NCI-H345 treated with DMSO at 0.1 percent for 48 hours (cell line): ENCODE data around the gene AMACR.
A peak's percentile ranks its signal among the peaks of the same experiment; 100 is the strongest.
"Not testable (repeated sequence)": the region's sequence is repeated elsewhere in the genome, so short reads cannot be mapped to it uniquely, and the experiment has no call there.

Experiments used
- DNase-seq: peaks from one replicate; lab custom pipeline; 2025; ENCODE audit not compliant: unreplicated experiment; lab: John Stamatoyannopoulos, UW

The AMACR gene

DNA sequence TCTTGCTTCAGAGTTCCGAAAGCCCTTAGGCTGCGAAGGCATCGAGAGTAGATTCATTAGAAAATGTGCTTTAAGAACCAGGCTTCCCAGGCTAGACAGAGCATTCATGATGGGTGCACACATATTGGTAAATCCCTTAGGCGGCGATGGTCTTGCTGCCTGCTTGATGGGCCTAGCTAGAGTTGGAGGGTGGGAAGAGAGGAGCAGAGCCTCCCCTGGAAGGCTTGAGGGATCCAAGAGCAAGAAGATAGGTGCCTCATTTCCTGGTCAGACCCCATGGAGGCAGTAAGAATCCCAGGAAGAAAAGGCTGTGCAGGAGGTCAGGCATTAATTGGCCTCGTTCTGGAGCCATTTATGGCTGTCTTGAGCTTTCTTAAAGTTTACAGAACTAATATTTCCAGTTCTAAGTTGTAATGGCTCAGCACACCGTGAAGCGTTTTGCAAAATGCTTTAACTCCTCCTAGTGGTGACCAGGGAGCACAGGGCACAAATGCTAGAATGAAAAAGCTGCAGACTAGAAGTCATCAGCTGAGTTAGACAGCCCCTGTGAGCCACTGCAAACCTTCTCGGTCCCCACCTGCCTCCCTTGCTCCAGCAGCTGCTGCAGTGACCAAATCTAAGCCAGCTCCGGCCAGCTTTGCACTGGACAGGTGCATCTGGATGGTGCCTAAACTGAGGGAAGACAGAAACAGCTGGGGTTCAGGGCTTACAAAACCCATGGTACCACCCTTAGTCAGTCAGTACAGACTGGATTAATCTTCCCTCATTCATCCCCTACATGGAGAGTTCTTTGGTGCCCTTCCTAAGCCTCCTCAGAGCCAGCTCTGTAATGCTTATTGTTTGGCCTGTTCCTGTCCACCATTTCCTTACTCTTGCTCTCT lies 38.0 kb downstream of the AMACR start:
- peak; percentile 57 for DNase-seq

DNA sequence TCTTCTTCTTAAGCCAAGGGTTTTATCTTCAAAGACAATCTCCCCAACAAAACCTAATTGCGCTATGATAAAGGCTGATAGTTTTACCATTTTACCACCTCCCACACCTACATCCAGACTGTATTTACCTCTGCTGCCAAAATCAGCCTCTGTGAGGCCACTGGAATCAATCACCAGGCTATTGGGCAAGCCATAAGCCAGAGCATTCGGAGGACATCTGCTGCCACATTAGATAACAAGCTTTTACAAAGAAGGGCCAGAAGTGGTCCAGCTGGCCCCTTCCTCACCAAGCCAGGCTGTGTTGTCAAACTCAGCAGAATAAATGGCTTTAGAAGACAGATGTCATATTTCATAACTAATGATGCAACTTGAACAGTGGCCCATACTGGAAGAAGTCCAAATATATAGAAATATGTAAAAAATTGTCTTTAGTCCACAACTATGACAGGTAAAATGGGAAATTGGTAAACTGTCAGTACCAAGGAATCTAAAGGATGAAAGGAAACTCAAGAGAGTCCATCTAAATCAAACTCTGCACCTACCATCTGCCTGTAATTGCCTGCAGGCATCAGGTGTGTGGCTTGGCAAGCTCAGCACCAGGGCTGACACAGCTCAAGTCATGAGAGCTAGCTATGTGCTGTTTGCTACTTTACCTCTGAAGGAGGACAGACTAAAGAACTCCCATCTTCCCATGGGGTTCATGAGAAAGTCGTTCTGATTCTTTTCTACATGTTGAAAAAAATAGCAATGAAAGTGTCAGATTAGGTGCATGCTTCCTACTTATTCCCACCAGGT lies 39.4 kb downstream of the AMACR start:
- DNase-seq, result peak; percentile 26

DNA sequence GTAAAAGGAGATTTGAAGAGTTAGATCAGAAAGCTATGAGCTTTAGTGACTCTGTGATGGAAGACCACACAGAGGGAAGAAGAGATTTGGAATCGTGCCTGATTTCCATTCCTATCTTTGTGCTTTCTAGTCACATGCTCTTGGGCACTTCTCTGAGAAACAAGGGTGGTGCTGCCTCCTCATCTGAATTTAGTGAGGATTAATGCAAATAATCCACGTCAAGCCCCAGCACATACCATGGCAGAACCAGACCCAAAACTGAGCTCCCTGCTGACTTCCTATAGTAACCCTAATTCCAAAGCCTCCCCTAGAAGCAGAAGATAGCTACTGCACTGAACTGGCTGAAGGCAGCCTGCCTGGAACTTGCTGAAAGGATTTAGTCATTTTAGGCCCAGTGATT lies 41.0 kb downstream of the AMACR start:
- no peak for DNase-seq

DNA sequence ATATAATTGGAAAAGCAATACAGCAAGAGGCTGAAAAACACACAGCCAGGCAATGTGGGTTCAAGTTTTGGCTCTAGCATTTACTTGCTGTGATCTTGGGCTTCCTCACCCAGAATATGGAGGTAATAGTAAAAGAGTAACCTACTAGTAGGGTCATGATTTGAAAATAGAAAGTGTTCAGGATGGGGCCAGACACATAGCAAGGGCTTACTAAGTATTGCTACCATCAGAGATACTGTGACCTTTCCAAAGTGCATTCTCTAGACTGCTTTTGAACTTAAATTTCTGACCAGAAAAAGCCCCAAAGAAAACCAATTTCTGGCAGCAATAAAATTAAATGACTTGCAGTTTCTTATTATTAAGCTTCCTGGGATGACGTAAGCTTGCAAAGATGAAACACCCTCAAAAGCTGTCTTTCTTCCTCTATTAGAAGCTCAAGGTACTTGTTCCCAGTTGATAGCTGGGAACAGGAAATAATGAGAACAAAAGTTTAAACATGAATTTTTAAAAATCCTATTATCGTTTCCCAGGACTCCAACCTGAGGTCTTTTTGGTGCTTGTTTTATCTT lies 43.6 kb downstream of the AMACR start:
- DNase-seq, result no peak

DNA sequence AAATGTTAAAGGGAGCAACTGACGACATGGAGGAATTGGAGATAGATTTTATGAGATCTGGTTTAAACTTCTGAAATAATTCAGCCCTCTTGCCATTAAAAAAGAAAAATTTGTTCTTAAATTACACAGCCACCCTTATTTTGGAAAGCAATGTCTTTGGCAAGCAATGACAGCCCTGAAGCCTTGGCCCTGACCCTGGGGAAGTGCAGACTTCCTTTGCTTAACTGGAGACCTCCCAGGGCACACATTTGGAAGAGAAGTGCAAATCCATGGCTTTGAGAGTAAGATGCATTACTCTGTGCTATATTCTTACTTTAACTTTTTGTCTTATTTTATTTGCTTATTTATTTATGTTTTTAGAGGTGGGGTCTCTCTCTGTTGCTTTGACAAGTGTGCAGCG lies 49.7 kb downstream of the AMACR start:
- no peak for DNase-seq

DNA sequence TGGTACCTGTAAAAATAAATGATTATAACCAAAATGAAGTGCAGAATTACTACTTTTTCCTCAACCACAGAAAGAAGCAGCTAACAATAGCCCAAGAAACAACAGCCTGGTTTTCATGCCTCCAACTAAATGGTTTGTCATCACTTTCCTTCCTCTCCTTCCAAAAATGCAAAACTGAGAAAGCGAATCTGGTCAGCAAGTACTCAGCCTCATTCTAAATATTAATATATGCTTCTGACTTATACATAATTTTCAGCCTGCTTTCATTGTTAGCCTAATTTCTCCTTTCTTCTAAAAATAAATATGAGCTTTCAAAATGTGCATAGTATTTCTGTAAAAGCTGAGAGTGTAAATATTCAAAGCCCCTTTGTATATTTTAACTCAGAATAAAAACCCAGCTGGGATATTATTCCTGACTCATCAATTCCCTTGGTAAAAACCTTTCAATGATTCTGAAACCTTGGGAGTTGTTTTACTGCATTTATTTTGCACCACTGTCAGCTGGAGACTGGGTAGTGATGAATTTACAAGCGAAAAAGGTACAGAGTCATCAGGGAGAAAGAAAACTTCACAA lies 50.2 kb downstream of the AMACR start:
- no peak for DNase-seq

DNA sequence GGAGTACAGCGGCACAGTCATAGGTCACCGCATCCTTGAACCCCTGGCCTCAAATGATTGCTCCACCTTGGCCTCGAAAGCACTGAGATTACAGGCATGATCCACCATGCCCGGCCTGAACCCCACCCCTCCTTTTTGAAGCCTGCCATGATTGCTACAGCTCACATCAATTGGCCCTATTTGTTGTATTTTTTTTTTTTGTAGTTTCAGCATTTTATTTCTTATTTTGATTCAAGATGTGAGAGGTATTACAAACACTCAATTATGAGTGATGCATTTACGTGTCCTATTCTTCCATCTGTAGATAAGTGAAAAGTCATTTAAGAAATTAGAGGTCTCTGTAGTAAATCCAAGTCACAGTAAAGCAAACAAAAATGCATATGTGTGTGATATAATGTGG lies 55.7 kb downstream of the AMACR start:
- DNase-seq, result not testable (repeated sequence)

DNA sequence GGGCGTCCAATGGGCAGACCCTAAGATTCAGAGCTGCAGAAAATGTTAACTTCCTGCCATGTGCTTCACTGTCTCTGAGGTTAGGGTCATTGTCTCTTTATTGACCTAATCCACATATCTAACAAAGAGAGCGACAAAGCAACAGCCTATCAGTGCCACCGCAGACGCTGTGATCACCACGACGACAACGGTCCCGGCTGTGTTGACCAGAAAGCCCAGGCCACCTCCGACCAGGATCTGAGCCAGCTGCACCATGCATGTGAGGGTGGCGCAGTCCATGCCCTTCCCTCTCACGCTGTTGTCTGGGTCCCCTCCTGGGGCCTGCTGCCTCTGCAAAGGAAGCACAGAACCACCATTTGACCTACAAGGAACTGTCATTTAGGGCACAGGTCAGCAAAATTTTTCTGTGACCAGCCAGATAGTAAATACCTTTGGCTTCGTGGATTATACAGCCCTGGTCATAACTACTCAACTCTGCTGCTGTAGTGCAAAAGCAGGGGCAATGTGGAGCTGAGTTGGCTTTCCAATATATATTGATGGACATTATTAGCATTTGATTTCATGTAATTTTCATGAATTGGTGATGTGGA lies 63.2 kb downstream of the AMACR start:
- DNase-seq, result no peak

DNA sequence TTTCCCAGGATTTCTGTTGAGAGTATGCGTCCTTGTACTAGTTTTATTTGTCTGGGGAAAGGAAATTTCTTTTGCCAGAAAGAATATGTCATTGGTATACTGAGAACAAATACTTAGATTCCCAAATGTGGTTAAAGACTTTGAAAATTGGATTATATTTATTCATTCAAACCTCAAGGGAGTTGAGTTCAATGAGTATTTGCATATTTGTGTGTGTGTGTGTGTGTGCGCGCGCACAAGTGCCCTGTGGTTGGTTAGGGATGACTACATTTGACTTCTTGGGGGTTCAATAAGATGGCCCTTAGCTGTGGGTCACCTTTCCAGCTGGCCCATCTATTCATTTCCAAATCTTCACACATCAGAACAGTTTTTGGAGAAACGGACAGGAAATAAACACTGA lies 66.8 kb downstream of the AMACR start:
- DNase-seq, result no peak

DNA sequence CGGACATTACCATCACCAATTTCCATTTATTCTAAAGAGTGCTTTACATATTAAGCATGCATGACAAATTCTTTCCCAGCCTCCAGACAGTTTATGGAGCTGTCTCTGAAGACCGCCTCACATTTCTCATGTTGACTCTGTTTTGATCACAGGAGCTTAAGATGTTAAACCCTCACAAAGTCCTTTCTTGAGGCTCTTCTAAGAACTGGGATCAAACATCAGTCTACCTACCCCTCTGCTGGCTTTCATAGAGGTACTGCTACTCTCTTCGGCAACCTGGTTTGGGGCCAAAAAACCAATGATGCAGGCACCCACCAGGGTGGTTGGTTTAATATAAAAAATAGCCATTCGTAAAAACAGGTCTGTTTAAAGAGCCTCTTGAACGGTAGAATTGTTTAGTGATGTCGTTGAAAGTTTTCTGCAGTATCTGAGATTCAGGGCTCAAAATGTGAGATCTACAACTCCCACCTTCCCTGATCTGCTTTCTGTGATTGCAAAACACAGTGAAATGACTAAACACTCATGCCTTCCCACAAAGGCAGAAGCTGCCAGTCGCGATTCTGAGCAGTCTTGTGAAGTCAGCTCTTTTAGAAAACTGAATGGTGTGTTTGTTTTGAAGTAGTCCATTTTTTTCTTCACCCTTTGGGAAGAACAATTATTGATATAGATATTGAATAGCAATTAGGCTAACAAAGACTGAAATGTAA lies 68.1 kb downstream of the AMACR start:
- peak; percentile 51 for DNase-seq

DNA sequence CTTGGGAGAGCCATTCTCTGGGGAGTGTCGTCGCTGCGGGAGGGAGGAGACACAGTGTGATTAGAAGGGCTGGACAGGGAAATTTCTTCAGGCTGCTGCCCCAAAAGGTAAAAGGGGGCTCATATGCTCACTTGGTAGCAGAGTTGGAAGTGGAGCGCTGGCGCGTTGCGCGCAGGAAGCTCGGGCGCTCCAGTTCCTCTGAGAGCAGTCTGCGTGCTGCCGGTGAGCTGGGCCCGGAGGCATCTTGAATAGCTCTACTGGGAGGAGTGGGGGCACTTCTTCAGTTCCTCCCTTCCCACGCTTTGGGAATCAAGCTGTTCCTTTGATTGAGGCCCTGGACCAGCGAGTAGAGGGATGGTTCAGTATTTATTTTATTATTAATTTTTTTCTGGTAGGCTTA lies 69.0 kb downstream of the AMACR start:
- no peak for DNase-seq

DNA sequence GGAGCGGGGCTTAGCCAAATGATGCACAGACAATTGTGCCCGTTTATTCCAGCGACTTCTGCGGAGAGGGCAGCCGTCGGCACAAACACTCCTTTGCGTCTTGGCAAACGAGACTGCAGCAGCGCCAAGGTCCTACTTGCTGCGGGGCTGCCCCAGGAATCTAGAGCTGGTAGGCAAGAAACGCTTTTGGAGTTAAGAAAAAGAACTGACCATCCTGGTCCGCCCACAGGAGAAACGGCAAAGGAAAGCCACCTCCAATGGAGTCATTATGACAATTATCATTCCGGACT lies 69.4 kb downstream of the AMACR start:
- no peak for DNase-seq

DNA sequence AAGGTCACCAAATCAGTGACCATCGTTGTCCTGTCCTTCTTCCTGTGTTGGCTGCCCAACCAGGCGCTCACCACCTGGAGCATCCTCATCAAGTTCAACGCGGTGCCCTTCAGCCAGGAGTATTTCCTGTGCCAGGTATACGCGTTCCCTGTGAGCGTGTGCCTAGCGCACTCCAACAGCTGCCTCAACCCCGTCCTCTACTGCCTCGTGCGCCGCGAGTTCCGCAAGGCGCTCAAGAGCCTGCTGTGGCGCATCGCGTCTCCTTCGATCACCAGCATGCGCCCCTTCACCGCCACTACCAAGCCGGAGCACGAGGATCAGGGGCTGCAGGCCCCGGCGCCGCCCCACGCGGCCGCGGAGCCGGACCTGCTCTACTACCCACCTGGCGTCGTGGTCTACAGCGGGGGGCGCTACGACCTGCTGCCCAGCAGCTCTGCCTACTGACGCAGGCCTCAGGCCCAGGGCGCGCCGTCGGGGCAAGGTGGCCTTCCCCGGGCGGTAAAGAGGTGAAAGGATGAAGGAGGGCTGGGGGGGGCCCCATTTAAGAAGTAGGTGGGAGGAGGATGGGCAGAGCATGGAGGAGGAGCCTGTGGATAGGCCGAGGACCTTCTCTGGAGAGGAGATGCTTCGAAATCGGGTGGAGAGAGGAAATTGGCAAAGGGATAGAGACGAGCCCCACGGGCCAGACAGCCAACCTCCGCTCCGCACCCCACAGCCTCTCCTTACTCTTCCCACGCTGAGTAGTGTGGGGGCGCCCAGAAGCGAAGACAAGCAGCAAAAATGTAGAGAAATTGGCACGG lies 69.9 kb downstream of the AMACR start:
- peak; percentile 41 for DNase-seq

DNA sequence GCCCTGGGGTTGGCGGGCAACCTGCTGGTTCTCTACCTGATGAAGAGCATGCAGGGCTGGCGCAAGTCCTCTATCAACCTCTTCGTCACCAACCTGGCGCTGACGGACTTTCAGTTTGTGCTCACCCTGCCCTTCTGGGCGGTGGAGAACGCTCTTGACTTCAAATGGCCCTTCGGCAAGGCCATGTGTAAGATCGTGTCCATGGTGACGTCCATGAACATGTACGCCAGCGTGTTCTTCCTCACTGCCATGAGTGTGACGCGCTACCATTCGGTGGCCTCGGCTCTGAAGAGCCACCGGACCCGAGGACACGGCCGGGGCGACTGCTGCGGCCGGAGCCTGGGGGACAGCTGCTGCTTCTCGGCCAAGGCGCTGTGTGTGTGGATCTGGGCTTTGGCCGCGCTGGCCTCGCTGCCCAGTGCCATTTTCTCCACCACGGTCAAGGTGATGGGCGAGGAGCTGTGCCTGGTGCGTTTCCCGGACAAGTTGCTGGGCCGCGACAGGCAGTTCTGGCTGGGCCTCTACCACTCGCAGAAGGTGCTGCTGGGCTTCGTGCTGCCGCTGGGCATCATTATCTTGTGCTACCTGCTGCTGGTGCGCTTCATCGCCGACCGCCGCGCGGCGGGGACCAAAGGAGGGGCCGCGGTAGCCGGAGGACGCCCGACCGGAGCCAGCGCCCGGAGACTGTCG lies 70.7 kb downstream of the AMACR start:
- no peak for DNase-seq

DNA sequence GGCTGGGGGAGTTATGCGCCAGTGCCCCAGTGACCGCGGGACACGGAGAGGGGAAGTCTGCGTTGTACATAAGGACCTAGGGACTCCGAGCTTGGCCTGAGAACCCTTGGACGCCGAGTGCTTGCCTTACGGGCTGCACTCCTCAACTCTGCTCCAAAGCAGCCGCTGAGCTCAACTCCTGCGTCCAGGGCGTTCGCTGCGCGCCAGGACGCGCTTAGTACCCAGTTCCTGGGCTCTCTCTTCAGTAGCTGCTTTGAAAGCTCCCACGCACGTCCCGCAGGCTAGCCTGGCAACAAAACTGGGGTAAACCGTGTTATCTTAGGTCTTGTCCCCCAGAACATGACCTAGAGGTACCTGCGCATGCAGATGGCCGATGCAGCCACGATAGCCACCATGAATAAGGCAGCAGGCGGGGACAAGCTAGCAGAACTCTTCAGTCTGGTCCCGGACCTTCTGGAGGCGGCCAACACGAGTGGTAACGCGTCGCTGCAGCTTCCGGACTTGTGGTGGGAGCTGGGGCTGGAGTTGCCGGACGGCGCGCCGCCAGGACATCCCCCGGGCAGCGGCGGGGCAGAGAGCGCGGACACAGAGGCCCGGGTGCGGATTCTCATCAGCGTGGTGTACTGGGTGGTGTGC lies 71.4 kb downstream of the AMACR start, which contains the start of gene RXFP3:
Gene RXFP3, plus strand, starts transcription at position 6 of the 636 bp plus-strand sequence. Its CDS starts 355 bp downstream, at position 361.
- DNase-seq, result peak; percentile 52
